ENCODE data around the gene SEC14L1. TPM values are rescaled to one million over a fixed set of nuclear protein-coding genes. Genes with fewer than 3 reads are reported as not detected.

The SEC14L1 gene
- total and polyA plus RNA-seq, 2 of the 8 experiments (the other 6 are each of a cell fraction or from before 2014, with no cell fraction given), result 27.2 to 74.4 TPM

DNA sequence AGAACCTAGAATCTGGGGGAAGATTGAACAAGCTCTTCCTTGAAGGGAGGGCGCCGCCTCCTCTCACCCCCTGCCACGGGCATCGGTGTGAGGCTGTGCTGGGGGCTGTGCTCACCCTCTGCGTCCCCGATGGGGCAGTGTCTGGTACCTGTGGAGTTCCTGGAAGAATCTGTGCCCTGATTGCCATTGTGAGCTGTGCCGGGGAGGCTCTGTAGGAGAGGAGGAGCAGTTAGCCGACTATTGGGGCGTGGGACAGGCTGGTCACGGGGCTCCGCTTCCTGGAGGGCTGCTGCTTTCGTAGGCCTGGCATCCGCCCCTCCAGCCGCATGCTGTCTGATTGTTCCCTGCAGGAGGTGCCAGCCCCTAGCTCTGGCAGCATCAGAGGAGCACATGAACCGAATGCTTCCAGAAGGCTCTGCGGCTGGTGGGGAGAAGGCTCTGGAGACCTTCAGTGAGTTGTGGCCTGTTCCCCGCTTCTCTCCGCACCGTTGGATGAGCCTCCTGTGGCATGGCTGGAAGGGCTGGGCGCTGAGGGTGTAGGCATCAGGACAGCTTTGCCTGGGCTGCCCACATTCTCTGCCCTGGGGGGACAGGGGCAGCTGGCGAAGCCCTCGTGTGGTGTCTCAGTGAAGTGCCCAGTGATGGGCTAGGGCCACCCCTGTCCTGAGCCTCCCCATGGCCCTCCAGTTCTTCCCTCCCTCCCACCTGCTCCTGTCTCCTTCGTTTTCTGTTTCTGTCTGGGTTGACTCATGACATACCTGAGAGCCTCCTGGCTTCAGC, 86.9 kb downstream of the SEC14L1 start (continued):
- TF ChIP-seq TAF1 (IDR thresholded peaks at IDR 0.05; ENCODE audit: low read depth, low read length) (no peak), TAF7 (optimal IDR thresholded peaks at IDR 0.05; ENCODE audit: borderline replicate concordance, low read depth, low read length) (no peak), EP300 (IDR thresholded peaks at IDR 0.05; ENCODE audit: borderline replicate concordance in 1 of 2, low read depth in 2 of 2, low read length in 2 of 2) (no peak), KDM1A (IDR thresholded peaks at IDR 0.05; ENCODE audit: borderline replicate concordance, low read length) (no peak), CREB1 (IDR thresholded peaks at IDR 0.05) (no peak), NRF1 (IDR thresholded peaks at IDR 0.05; ENCODE audit: low read depth, low read length) (no peak), CEBPB (IDR thresholded peaks at IDR 0.05; ENCODE audit: low read depth, low read length) (no peak)
